WTC11 (cell line): ENCODE results near the gene TMEM256. TPM values are rescaled to one million over a fixed set of nuclear protein-coding genes. Genes with fewer than 3 reads are reported as not detected.

Experiments
- ATAC-seq: fragments of 200-7000 bp; cut with Tn5 transposase; 2 replicates; pipeline ENCODE4 v1.10.0; 2021; ENCODE audit warnings: mild to moderate bottlenecking, moderate library complexity
- CTCF ChIA-PET: fragments of 300-600 bp; sonication (Branson Sonifier 250); formaldehyde crosslinking; loops from one replicate; lab custom pipeline; 2021; ENCODE audit warnings: antibody characterized with exemption; lab: Charles Lee
- POLR2A ChIA-PET: fragments of 350-600 bp; sonication (Branson Sonifier 250); formaldehyde crosslinking; loops from one replicate; lab custom pipeline; 2021; ENCODE audit warnings: antibody characterized with exemption; lab: Charles Lee
- DNase-seq: peaks from one replicate; pipeline ENCODE4 v3.0.0; 2021; ENCODE audit warnings: low spot score
- H3K27ac Mint-ChIP-seq: 2 replicates; pipeline ENCODE4 v1.8.0; 2021; ENCODE audit warnings: mixed read lengths
- H3K27me3 Mint-ChIP-seq: 2 replicates; pipeline ENCODE4 v1.8.0; 2021; ENCODE audit warnings: low read depth, mild to moderate bottlenecking, moderate library complexity, mixed read lengths
- H3K36me3 Mint-ChIP-seq: 2 replicates; pipeline ENCODE4 v1.8.0; 2021; ENCODE audit warnings: mixed read lengths
- H3K4me1 Mint-ChIP-seq: 2 replicates; pipeline ENCODE4 v1.8.0; 2022; ENCODE audit warnings: mixed read lengths
- H3K4me3 Mint-ChIP-seq: 2 replicates; pipeline ENCODE4 v1.8.0; 2021; ENCODE audit warnings: mild to moderate bottlenecking, moderate library complexity, mixed read lengths
- H3K9me3 Mint-ChIP-seq: 2 replicates; pipeline ENCODE4 v1.8.0; 2021; ENCODE audit warnings: mixed read lengths
- AFF4 ChIP-seq: sonication (generic); formaldehyde crosslinking; IDR thresholded peaks from 2 replicates; pipeline ENCODE4 v1.8.1; 2023; ENCODE audit warnings: mild to moderate bottlenecking, missing genetic modification reagents, borderline replicate concordance
- ATF1 ChIP-seq: sonication (generic); formaldehyde crosslinking; IDR thresholded peaks from 2 replicates; pipeline ENCODE4 v1.8.1; 2023; ENCODE audit warnings: mild to moderate bottlenecking, moderate library complexity, missing genetic modification reagents
- CREM ChIP-seq: sonication (generic); formaldehyde crosslinking; IDR thresholded peaks from 2 replicates; pipeline ENCODE4 v1.8.1; 2022; ENCODE audit warnings: mild to moderate bottlenecking, missing genetic modification reagents, moderate library complexity
- EMX1 ChIP-seq: fragments of 250-450 bp; sonication (Bioruptor Pico); IDR thresholded peaks from 2 replicates; pipeline ENCODE4 v1.8.0; 2021; ENCODE audit warnings: mild to moderate bottlenecking
- ESRRA ChIP-seq: sonication (generic); formaldehyde crosslinking; IDR thresholded peaks from 2 replicates; pipeline ENCODE4 v1.8.1; 2022; ENCODE audit warnings: mild to moderate bottlenecking, missing genetic modification reagents, borderline replicate concordance
- ETV6 ChIP-seq: sonication (generic); formaldehyde crosslinking; IDR thresholded peaks from 2 replicates; pipeline ENCODE4 v1.8.1; 2022; ENCODE audit warnings: mild to moderate bottlenecking, missing genetic modification reagents
- FOXJ3 ChIP-seq: sonication (generic); formaldehyde crosslinking; IDR thresholded peaks from 2 replicates; pipeline ENCODE4 v1.9.0; 2021; ENCODE audit warnings: missing genetic modification reagents, mild to moderate bottlenecking, borderline replicate concordance
- GTF2I ChIP-seq: fragments of 250-450 bp; sonication (Bioruptor Pico); conservative IDR thresholded peaks from 2 replicates; pipeline ENCODE4 v1.4.0; 2021; ENCODE audit warnings: mild to moderate bottlenecking
- IRF1 ChIP-seq: sonication (generic); formaldehyde crosslinking; IDR thresholded peaks from 2 replicates; pipeline ENCODE4 v1.8.0; 2023; ENCODE audit warnings: missing genetic modification reagents
- KAT7 ChIP-seq: sonication (generic); formaldehyde crosslinking; IDR thresholded peaks from 2 replicates; pipeline ENCODE4 v1.8.1; 2023; ENCODE audit warnings: missing genetic modification reagents, mild to moderate bottlenecking, borderline replicate concordance
- MAX ChIP-seq: sonication (generic); formaldehyde crosslinking; IDR thresholded peaks from 2 replicates; pipeline ENCODE4 v1.8.0; 2022; ENCODE audit warnings: mild to moderate bottlenecking, missing genetic modification reagents
- MYBL2 ChIP-seq: sonication (generic); formaldehyde crosslinking; IDR thresholded peaks from 2 replicates; pipeline ENCODE4 v1.8.1; 2023; ENCODE audit warnings: mild to moderate bottlenecking, moderate library complexity, missing genetic modification reagents
- NFATC4 ChIP-seq: fragments of 250-450 bp; sonication (Bioruptor Pico); IDR thresholded peaks from 2 replicates; pipeline ENCODE4 v1.9.0; 2021; ENCODE audit warnings: mild to moderate bottlenecking
- PREB ChIP-seq: sonication (generic); formaldehyde crosslinking; IDR thresholded peaks from 2 replicates; pipeline ENCODE4 v1.8.1; 2022; ENCODE audit warnings: mild to moderate bottlenecking, missing genetic modification reagents, moderate library complexity, borderline replicate concordance
- RORB ChIP-seq: fragments of 250-450 bp; sonication (Bioruptor Pico); IDR thresholded peaks from 2 replicates; pipeline ENCODE4 v1.9.0; 2021; ENCODE audit warnings: mild to moderate bottlenecking
- SMAD3 ChIP-seq: sonication (generic); formaldehyde crosslinking; IDR thresholded peaks from 2 replicates; pipeline ENCODE4 v1.8.0; 2022; ENCODE audit warnings: missing genetic modification reagents, mild to moderate bottlenecking, borderline replicate concordance
- SOX15 ChIP-seq: fragments of 250-450 bp; sonication (Bioruptor Pico); IDR thresholded peaks from 2 replicates; pipeline ENCODE4 v1.9.0; 2021; ENCODE audit warnings: mild to moderate bottlenecking
- ZBTB21 ChIP-seq: sonication (generic); formaldehyde crosslinking; IDR thresholded peaks from 2 replicates; pipeline ENCODE4 v1.8.1; 2023; ENCODE audit warnings: mild to moderate bottlenecking, missing genetic modification reagents, borderline replicate concordance
- ZMAT4 ChIP-seq: fragments of 250-450 bp; sonication (Bioruptor Pico); IDR thresholded peaks from 2 replicates; pipeline ENCODE4 v1.9.0; 2021; ENCODE audit warnings: mild to moderate bottlenecking
- ZNF138 ChIP-seq: sonication (generic); formaldehyde crosslinking; conservative IDR thresholded peaks from 2 replicates; pipeline ENCODE4 v1.8.1; 2022; ENCODE audit warnings: mild to moderate bottlenecking, moderate library complexity, missing genetic modification reagents
- ZNF219 ChIP-seq: sonication (generic); formaldehyde crosslinking; IDR thresholded peaks from 2 replicates; pipeline ENCODE4 v1.8.0; 2023; ENCODE audit warnings: missing genetic modification reagents, mild to moderate bottlenecking, borderline replicate concordance
- ZNF232 ChIP-seq: sonication (generic); formaldehyde crosslinking; IDR thresholded peaks from 2 replicates; pipeline ENCODE4 v1.8.0; 2022; ENCODE audit warnings: mild to moderate bottlenecking, missing genetic modification reagents
- ZNF263 ChIP-seq: sonication (generic); formaldehyde crosslinking; IDR thresholded peaks from 2 replicates; pipeline ENCODE4 v1.8.1; 2022; ENCODE audit warnings: low read depth, mild to moderate bottlenecking, moderate library complexity, missing genetic modification reagents
- total RNA-seq: library from RNA; stranded (reverse); gene quantifications from 3 replicates; pipeline ENCODE4 v1.2.3, GENCODE V29; 2021
- TF ChIP-seq, protein P1 (sequence below): sonication (generic); formaldehyde crosslinking; IDR thresholded peaks from 2 replicates; pipeline ENCODE4 v1.8.1; 2023; ENCODE audit warnings: mild to moderate bottlenecking, missing genetic modification reagents, moderate library complexity
- TF ChIP-seq, protein P2 (sequence below): sonication (generic); formaldehyde crosslinking; IDR thresholded peaks from 2 replicates; pipeline ENCODE4 v1.8.1; 2022; ENCODE audit warnings: mild to moderate bottlenecking, moderate library complexity, missing genetic modification reagents
- TF ChIP-seq, protein P3 (sequence below): sonication (generic); formaldehyde crosslinking; IDR thresholded peaks from 2 replicates; pipeline ENCODE4 v1.8.0; 2022; ENCODE audit warnings: mild to moderate bottlenecking, missing genetic modification reagents

The TMEM256 gene
- total RNA-seq, 1 experiment from 2014 or later = 132 TPM

GRCh38 chr17:7442142-7442541 lies 38.2 kb upstream of the TMEM256 start:
- ATAC-seq = no peak
- Mint-ChIP-seq H3K27ac (no peak overlapping the region), H3K9me3 (no peaks in the 10 kb centered on the region), H3K4me3 (peak overlapping the region; percentile 97), H3K36me3 (no peaks in the 10 kb centered on the region; the same call in 1 of the 2 replicates), H3K4me1 (peaks cover 42% of the 10 kb centered on the region), H3K27me3 (peaks cover 42% of the 10 kb centered on the region)
- TF ChIP-seq EMX1 (CRISPR knock-in tag) (no peak), ZNF263 (CRISPR knock-in tag) (no peak), PREB (CRISPR knock-in tag) (no peak), MYBL2 (CRISPR knock-in tag) (no peak), ETV6 (CRISPR knock-in tag) (no peak), ZBTB21 (CRISPR knock-in tag) (no peak), ZNF138 (no peak), RORB (no peak), ZMAT4 (no peak), SOX15 (no peak), ZNF232 (no peak), NFATC4 (CRISPR knock-in tag) (no peak), GTF2I (CRISPR knock-in tag) (no peak), SMAD3 (CRISPR knock-in tag) (no peak), ATF1 (CRISPR knock-in tag) (no peak), ZNF219 (CRISPR knock-in tag) (no peak)
- TF ChIP-seq, protein P1, sequence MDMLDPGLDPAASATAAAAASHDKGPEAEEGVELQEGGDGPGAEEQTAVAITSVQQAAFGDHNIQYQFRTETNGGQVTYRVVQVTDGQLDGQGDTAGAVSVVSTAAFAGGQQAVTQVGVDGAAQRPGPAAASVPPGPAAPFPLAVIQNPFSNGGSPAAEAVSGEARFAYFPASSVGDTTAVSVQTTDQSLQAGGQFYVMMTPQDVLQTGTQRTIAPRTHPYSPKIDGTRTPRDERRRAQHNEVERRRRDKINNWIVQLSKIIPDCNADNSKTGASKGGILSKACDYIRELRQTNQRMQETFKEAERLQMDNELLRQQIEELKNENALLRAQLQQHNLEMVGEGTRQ (CRISPR knock-in tag) = no peak
- TF ChIP-seq, protein P2, sequence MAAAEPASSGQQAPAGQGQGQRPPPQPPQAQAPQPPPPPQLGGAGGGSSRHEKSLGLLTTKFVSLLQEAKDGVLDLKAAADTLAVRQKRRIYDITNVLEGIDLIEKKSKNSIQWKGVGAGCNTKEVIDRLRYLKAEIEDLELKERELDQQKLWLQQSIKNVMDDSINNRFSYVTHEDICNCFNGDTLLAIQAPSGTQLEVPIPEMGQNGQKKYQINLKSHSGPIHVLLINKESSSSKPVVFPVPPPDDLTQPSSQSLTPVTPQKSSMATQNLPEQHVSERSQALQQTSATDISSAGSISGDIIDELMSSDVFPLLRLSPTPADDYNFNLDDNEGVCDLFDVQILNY (CRISPR knock-in tag) = no peak
- no peak for DNase-seq
- ChIA-PET POLR2A (interaction anchor here (0.9 to 2.4 kb wide), 2 partner anchors 35 to 42 kb away, joined by 3 to 15 read pairs; partner anchors contain the start of gene POLR2A), CTCF (interaction anchor here (1.2 to 3.8 kb wide), 5 partner anchors 37 to 86 kb away, joined by 3 to 21 read pairs (median 13); partner anchors contain the start of genes PLSCR3, TMEM256, TMEM95 and ZBTB4)

DNA sequence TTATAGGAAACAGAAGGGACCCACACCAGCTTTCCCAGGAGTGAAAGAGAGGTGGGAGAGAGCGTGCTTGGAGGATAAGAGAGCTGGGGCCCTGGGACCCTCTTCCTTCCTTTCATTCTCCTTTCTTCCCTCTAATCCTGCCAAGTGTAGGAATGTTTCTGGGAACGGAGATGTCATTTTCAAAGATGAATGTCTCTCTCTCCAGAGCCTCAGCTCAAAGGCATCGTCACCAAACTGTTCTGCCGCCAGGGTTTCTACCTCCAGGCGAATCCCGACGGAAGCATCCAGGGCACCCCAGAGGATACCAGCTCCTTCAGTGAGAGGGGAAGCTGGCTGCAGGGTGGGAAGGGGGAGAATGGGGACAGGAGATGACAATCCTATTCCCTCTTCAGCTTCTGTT lies 37.4 kb upstream of the TMEM256 start:
- Mint-ChIP-seq H3K36me3 (no peaks in the 10 kb centered on the region; the same call in 1 of the 2 replicates), H3K4me3 (peak overlapping the region; percentile 97), H3K27ac (peak overlapping the region; percentile 80), H3K4me1 (peaks cover 38% of the 10 kb centered on the region), H3K27me3 (peaks cover 37% of the 10 kb centered on the region), H3K9me3 (no peaks in the 10 kb centered on the region)
- ChIA-PET CTCF (interaction anchor here (0.6 to 3.8 kb wide), 17 partner anchors 21 to 679 kb away, joined by 3 to 21 read pairs (median 5); partner anchors contain the start of genes NLGN2, PLSCR3, SPEM1 and TMEM256), POLR2A (interaction anchor here (0.5 to 2.4 kb wide), 7 partner anchors 22 to 159 kb away, joined by 3 to 15 read pairs (median 3); partner anchors contain the start of genes POLR2A, SLC2A4 and TMEM256)
- no peak for ATAC-seq
- DNase-seq = no peak
- no peak for TF ChIP-seq EMX1 (CRISPR knock-in tag)
- no peak for TF ChIP-seq CREM (CRISPR knock-in tag)
- TF ChIP-seq IRF1 (CRISPR knock-in tag) = no peak
- TF ChIP-seq FOXJ3 = no peak
- TF ChIP-seq MAX (CRISPR knock-in tag) = no peak
- no peak for TF ChIP-seq ESRRA (CRISPR knock-in tag)
- no peak for TF ChIP-seq KAT7 (CRISPR knock-in tag)
- TF ChIP-seq GTF2I (CRISPR knock-in tag) = no peak
- TF ChIP-seq, protein P3, sequence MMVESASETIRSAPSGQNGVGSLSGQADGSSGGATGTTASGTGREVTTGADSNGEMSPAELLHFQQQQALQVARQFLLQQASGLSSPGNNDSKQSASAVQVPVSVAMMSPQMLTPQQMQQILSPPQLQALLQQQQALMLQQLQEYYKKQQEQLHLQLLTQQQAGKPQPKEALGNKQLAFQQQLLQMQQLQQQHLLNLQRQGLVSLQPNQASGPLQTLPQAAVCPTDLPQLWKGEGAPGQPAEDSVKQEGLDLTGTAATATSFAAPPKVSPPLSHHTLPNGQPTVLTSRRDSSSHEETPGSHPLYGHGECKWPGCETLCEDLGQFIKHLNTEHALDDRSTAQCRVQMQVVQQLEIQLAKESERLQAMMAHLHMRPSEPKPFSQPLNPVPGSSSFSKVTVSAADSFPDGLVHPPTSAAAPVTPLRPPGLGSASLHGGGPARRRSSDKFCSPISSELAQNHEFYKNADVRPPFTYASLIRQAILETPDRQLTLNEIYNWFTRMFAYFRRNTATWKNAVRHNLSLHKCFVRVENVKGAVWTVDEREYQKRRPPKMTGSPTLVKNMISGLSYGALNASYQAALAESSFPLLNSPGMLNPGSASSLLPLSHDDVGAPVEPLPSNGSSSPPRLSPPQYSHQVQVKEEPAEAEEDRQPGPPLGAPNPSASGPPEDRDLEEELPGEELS (CRISPR knock-in tag) = no peak
- no peak for TF ChIP-seq AFF4 (CRISPR knock-in tag)
- no peak for TF ChIP-seq ZNF138
